ENCODE results near the gene STXBP2.

The STXBP2 gene

DNA sequence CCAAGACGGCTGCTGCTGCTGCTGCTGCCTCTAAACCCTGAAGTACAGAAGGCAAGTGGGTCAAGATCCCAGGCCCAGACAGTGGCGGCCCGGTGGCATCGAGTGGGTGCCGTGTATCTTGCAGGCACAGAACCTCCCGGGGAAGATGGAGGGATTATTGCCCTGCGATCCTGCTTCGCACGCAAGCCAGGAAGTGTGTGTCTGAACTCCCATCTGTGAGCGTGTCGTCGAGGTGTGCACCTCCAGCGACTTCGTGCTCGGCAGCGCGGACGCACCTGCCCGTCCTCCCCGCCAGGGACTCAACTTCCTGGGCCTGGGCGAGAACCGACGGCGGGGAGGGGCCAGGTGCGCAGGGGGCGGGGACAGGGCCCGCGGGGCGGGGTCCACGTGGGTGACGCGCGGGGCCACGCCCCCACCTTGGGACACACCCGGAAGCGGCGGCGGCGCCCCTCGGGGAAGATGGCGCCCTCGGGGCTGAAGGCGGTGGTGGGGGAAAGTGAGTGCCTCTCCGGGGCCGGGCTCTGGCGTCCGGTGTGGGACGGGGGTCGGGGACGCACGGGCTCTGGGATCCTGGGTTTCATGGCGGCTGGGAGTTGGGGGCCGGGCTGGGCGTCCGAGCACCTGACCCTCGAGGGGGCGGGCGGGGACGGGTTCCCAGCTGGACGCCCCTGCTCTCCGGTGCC, at the start of gene STXBP2:
Gene STXBP2 (plus strand): TSS at position 420 of the 683 bp plus-strand sequence. CDS start 40 bp downstream, at position 460.
- peak within 1 kb of the TSS; percentile 72 for H3K4me3 ChIP-seq (ENCODE audit: low read depth, low read length)
- H3K4me1 ChIP-seq (ENCODE audit: control insufficient read depth, insufficient read depth, low read length) = peaks cover 5% of the 10 kb centered on the region
- H3K27ac ChIP-seq (ENCODE audit: low read depth, low read length) = 0 out of 2 replicates have a peak within 1 kb of the TSS, but pooled peaks have one; percentile 13
- H3K36me3 ChIP-seq (ENCODE audit: control insufficient read depth, insufficient read depth, low read length) = peaks cover 16% of the 10 kb centered on the region
- H3K9ac ChIP-seq (ENCODE audit: low read length) = peak within 1 kb of the TSS; percentile 27
- no peaks in the 10 kb centered on the region; the same call in 1 of the 2 replicates for H3K9me3 ChIP-seq (ENCODE audit: control insufficient read depth, insufficient read depth, low read depth, low read length)
- H3K27me3 ChIP-seq (ENCODE audit: control insufficient read depth, insufficient read depth, low read length) = peaks cover 27% of the 10 kb centered on the region

DNA sequence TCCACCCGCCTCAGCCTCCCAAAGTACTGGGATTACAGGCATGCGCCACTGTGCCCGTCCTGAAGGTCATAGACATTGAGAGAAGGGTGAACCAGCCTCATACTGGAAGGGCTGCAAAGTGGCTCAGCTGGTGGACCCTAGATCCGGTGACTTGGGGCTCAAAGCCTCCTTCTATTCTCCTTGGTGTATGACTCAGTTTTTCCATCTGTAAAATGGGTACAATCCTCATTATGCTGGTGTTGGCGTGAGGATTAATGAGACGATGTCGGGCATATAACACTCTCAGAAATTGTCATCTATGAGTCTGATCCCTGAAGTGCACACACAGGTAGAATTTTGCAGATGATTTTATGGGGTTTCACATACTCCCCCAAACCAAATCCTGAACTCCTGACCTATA, 47.1 kb upstream of the STXBP2 start:
- no peaks in the 10 kb centered on the region for H3K4me1 ChIP-seq (ENCODE audit: control insufficient read depth, insufficient read depth, low read length)
- no peak overlapping the region for H3K4me3 ChIP-seq (ENCODE audit: low read depth, low read length)
- H3K27me3 ChIP-seq (ENCODE audit: control insufficient read depth, insufficient read depth, low read length) = peaks cover 9% of the 10 kb centered on the region
- H3K36me3 ChIP-seq (ENCODE audit: control insufficient read depth, insufficient read depth, low read length) = no peaks in the 10 kb centered on the region
- H3K9ac ChIP-seq (ENCODE audit: low read length) = no peak overlapping the region
- no peaks in the 10 kb centered on the region for H3K9me3 ChIP-seq (ENCODE audit: control insufficient read depth, insufficient read depth, low read depth, low read length)
- H3K27ac ChIP-seq (ENCODE audit: low read depth, low read length) = no peak overlapping the region

DNA sequence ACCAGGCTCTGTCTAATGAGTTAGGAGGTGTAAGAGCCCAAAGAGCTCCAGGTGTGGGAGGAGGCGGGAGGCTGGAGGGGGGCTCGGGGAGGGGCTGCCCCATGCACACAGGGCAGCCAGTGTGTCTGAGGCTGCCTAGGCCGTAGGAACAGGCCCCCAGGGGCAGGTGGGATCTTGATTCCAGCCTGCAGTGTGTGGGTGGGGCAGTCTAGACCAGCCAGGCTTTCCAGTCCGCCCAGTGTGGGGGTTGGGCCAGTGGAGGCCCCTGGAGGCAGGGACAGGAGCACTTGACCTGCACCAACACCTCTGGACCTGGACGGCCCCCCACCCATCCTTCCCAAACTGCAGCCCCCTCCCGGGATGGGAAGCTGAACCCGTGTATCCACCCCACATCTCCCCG, 46.7 kb upstream of the STXBP2 start:
- Histone ChIP-seq H3K36me3 (ENCODE audit: control insufficient read depth, insufficient read depth, low read length) (no peaks in the 10 kb centered on the region), H3K4me3 (ENCODE audit: low read depth, low read length) (no peak overlapping the region), H3K9ac (ENCODE audit: low read length) (no peak overlapping the region), H3K9me3 (ENCODE audit: control insufficient read depth, insufficient read depth, low read depth, low read length) (no peaks in the 10 kb centered on the region), H3K27me3 (ENCODE audit: control insufficient read depth, insufficient read depth, low read length) (peaks cover 14% of the 10 kb centered on the region), H3K27ac (ENCODE audit: low read depth, low read length) (no peak overlapping the region), H3K4me1 (ENCODE audit: control insufficient read depth, insufficient read depth, low read length) (no peaks in the 10 kb centered on the region)

GRCh38 chr19:7595466-7596133, 41.3 kb upstream of the STXBP2 start, which contains the start of gene CAMSAP3:
CAMSAP3 (plus strand) TSS chr19:7595863; CDS start chr19:7596003, 140 bp downstream.
- Histone ChIP-seq H3K27ac (ENCODE audit: low read depth, low read length) (no peak within 1 kb of the TSS), H3K9ac (ENCODE audit: low read length) (peak within 1 kb of the TSS; percentile 55), H3K4me3 (ENCODE audit: low read depth, low read length) (peak within 1 kb of the TSS; percentile 68), H3K36me3 (ENCODE audit: control insufficient read depth, insufficient read depth, low read length) (no peaks in the 10 kb centered on the region), H3K9me3 (ENCODE audit: control insufficient read depth, insufficient read depth, low read depth, low read length) (no peaks in the 10 kb centered on the region), H3K27me3 (ENCODE audit: control insufficient read depth, insufficient read depth, low read length) (peaks cover 40% of the 10 kb centered on the region), H3K4me1 (ENCODE audit: control insufficient read depth, insufficient read depth, low read length) (peaks cover 10% of the 10 kb centered on the region; the same call in 1 of the 2 replicates)

DNA sequence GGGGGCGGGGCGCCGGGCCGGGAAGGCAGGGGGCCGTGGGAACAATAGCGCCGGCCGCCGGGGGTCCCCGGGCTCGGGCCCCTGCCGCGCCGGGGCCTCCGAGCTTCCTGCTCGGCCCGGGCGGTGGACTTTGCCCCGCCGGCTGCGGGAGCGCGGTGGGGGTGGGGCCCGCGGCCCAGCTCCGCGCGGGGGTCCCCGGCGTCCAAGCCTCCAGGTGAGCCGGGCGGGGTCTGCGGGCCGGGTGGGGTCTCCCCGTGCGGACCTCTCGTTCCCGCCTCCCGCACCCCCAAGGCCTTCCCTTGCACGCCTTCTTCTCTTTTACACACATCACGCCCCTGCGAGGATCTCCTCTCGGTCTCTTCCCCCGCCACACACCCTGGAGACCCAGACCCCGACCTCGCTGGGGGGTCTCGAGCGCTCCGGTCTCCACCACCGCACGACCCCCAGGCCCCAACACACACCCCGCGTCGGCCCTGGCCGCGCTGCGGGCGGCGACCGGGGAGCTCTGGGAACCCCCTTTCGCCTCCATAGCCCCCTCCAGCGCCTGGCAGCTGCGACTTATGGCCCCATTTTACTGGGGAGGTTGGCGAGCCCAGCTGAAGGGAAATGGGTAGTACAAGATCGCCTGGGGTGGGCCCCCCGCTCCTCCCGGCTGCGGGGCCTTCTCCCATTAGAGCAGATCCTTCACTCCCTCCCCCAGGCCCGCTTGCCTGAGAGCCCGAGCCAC, 40.5 kb upstream of the STXBP2 start:
- peaks cover 40% of the 10 kb centered on the region for H3K27me3 ChIP-seq (ENCODE audit: control insufficient read depth, insufficient read depth, low read length)
- H3K9ac ChIP-seq (ENCODE audit: low read length) = peak overlapping the region; percentile 55
- no peaks in the 10 kb centered on the region for H3K9me3 ChIP-seq (ENCODE audit: control insufficient read depth, insufficient read depth, low read depth, low read length)
- H3K4me1 ChIP-seq (ENCODE audit: control insufficient read depth, insufficient read depth, low read length) = peaks cover 10% of the 10 kb centered on the region; the same call in 1 of the 2 replicates
- no peaks in the 10 kb centered on the region for H3K36me3 ChIP-seq (ENCODE audit: control insufficient read depth, insufficient read depth, low read length)
- peak overlapping the region; percentile 68 for H3K4me3 ChIP-seq (ENCODE audit: low read depth, low read length)
- no peak overlapping the region for H3K27ac ChIP-seq (ENCODE audit: low read depth, low read length)

DNA sequence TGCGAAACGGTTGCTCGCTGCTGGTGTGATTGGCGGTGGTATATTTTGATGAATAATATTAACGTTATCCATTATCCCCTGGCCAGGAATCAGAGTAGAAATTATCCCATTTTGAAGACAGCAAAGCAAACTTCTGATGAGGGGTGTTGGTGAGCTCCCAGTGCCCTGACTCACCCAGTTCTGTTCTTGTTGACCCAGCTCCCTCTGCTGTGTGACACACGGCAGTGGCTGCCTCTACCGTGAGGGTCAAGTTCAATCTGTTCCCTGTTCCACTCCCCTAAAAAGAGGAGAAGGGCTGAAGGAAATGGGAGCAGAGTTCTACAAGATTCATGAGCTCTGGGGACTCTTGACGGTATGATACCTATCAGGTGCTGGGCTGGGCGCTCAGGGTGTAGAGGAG, 39.2 kb upstream of the STXBP2 start:
- H3K36me3 ChIP-seq (ENCODE audit: control insufficient read depth, insufficient read depth, low read length) = no peaks in the 10 kb centered on the region
- H3K27me3 ChIP-seq (ENCODE audit: control insufficient read depth, insufficient read depth, low read length) = peaks cover 40% of the 10 kb centered on the region
- no peaks in the 10 kb centered on the region for H3K9me3 ChIP-seq (ENCODE audit: control insufficient read depth, insufficient read depth, low read depth, low read length)
- no peak overlapping the region for H3K4me3 ChIP-seq (ENCODE audit: low read depth, low read length)
- H3K9ac ChIP-seq (ENCODE audit: low read length) = no peak overlapping the region
- peaks cover 10% of the 10 kb centered on the region; the same call in 1 of the 2 replicates for H3K4me1 ChIP-seq (ENCODE audit: control insufficient read depth, insufficient read depth, low read length)
- no peak overlapping the region for H3K27ac ChIP-seq (ENCODE audit: low read depth, low read length)

GRCh38 chr19:7598180-7598579, 38.7 kb upstream of the STXBP2 start:
- H3K27ac ChIP-seq (ENCODE audit: low read depth, low read length) = no peak overlapping the region
- H3K9me3 ChIP-seq (ENCODE audit: control insufficient read depth, insufficient read depth, low read depth, low read length) = no peaks in the 10 kb centered on the region
- no peak overlapping the region for H3K4me3 ChIP-seq (ENCODE audit: low read depth, low read length)
- peaks cover 40% of the 10 kb centered on the region for H3K27me3 ChIP-seq (ENCODE audit: control insufficient read depth, insufficient read depth, low read length)
- no peaks in the 10 kb centered on the region for H3K36me3 ChIP-seq (ENCODE audit: control insufficient read depth, insufficient read depth, low read length)
- no peak overlapping the region for H3K9ac ChIP-seq (ENCODE audit: low read length)
- H3K4me1 ChIP-seq (ENCODE audit: control insufficient read depth, insufficient read depth, low read length) = peaks cover 10% of the 10 kb centered on the region; the same call in 1 of the 2 replicates

GRCh38 chr19:7600721-7601120, 36.2 kb upstream of the STXBP2 start:
- Histone ChIP-seq H3K27ac (ENCODE audit: low read depth, low read length) (no peak overlapping the region), H3K4me3 (ENCODE audit: low read depth, low read length) (no peak overlapping the region), H3K27me3 (ENCODE audit: control insufficient read depth, insufficient read depth, low read length) (peaks cover 25% of the 10 kb centered on the region), H3K9me3 (ENCODE audit: control insufficient read depth, insufficient read depth, low read depth, low read length) (no peaks in the 10 kb centered on the region), H3K9ac (ENCODE audit: low read length) (no peak overlapping the region), H3K4me1 (ENCODE audit: control insufficient read depth, insufficient read depth, low read length) (peaks cover 10% of the 10 kb centered on the region; the same call in 1 of the 2 replicates), H3K36me3 (ENCODE audit: control insufficient read depth, insufficient read depth, low read length) (no peaks in the 10 kb centered on the region)

GRCh38 chr19:7602240-7602934, 34.5 kb upstream of the STXBP2 start:
- Histone ChIP-seq H3K4me1 (ENCODE audit: control insufficient read depth, insufficient read depth, low read length) (peaks cover 5% of the 10 kb centered on the region; the same call in 1 of the 2 replicates), H3K27ac (ENCODE audit: low read depth, low read length) (no peak overlapping the region), H3K9me3 (ENCODE audit: control insufficient read depth, insufficient read depth, low read depth, low read length) (no peaks in the 10 kb centered on the region), H3K27me3 (ENCODE audit: control insufficient read depth, insufficient read depth, low read length) (peaks cover 13% of the 10 kb centered on the region; the same call in 1 of the 2 replicates), H3K9ac (ENCODE audit: low read length) (no peak overlapping the region), H3K4me3 (ENCODE audit: low read depth, low read length) (no peak overlapping the region), H3K36me3 (ENCODE audit: control insufficient read depth, insufficient read depth, low read length) (no peaks in the 10 kb centered on the region)

- Histone ChIP-seq H3K9ac (ENCODE audit: low read length) (no peak overlapping the region), H3K27me3 (ENCODE audit: control insufficient read depth, insufficient read depth, low read length) (peaks cover 7% of the 10 kb centered on the region; the same call in 1 of the 2 replicates), H3K4me1 (ENCODE audit: control insufficient read depth, insufficient read depth, low read length) (no peaks in the 10 kb centered on the region), H3K9me3 (ENCODE audit: control insufficient read depth, insufficient read depth, low read depth, low read length) (no peaks in the 10 kb centered on the region), H3K36me3 (ENCODE audit: control insufficient read depth, insufficient read depth, low read length) (peaks cover 2% of the 10 kb centered on the region; the same call in 1 of the 2 replicates), H3K27ac (ENCODE audit: low read depth, low read length) (no peak overlapping the region), H3K4me3 (ENCODE audit: low read depth, low read length) (no peak overlapping the region)
These were observed 33.9 kb upstream of the STXBP2 start for GRCh38 chr19:7602935-7603497.
